ENCODE data around the gene TANGO6. TPM values are rescaled to one million over a fixed set of nuclear protein-coding genes. Genes with fewer than 3 reads are reported as not detected.

TANGO6 gene
- total RNA-seq, 1 experiment from 2014 or later: 18.0 TPM

DNA sequence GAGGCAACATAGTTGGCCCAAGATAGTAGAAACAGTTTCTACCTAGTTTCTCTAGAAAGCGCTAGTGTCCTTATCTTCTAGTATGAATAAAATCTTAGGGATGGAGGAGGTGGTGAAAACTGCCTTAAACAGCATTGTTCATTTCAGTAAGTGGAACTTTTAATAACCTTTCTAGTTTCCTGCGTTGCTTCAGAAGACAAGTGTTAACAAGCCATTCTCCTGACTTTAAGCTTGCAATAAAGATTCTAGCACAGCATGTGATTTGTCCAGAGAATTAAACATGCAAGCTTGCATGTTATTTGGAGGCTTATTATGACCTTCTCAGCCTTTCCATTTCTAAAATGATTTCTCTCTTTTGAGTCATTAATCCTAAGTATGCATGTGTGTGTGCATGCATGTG is 72.3 kb downstream of the TANGO6 start:
- TF ChIP-seq EZH2 (IDR thresholded peaks at IDR 0.05; ENCODE audit: borderline replicate concordance, low read depth, low read length, poor library complexity, severe bottlenecking): no peak
- TF ChIP-seq, protein P1, sequence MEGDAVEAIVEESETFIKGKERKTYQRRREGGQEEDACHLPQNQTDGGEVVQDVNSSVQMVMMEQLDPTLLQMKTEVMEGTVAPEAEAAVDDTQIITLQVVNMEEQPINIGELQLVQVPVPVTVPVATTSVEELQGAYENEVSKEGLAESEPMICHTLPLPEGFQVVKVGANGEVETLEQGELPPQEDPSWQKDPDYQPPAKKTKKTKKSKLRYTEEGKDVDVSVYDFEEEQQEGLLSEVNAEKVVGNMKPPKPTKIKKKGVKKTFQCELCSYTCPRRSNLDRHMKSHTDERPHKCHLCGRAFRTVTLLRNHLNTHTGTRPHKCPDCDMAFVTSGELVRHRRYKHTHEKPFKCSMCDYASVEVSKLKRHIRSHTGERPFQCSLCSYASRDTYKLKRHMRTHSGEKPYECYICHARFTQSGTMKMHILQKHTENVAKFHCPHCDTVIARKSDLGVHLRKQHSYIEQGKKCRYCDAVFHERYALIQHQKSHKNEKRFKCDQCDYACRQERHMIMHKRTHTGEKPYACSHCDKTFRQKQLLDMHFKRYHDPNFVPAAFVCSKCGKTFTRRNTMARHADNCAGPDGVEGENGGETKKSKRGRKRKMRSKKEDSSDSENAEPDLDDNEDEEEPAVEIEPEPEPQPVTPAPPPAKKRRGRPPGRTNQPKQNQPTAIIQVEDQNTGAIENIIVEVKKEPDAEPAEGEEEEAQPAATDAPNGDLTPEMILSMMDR (conservative IDR thresholded peaks at IDR 0.05; ENCODE audit: low read depth, low read length): no peak
- peak overlapping the region; percentile 38 for H3K27ac ChIP-seq (ENCODE audit: low read depth, low read length, poor library complexity, severe bottlenecking)
- intact Hi-C loops (cut with micrococcal nuclease; ENCODE audit: unreplicated experiment): no loop called here
- DNase-seq (ENCODE audit: low spot score): peak; percentile 53
- CTCF ChIA-PET: no interaction called here
- H3K4me1 ChIP-seq (ENCODE audit: insufficient read depth, low read length, poor library complexity, severe bottlenecking): peaks cover 13% of the 10 kb centered on the region
- no TSS peak for BruUV-seq (replicated peaks)
- H3K9me3 ChIP-seq (ENCODE audit: low read depth, low read length, poor library complexity, severe bottlenecking): no peaks in the 10 kb centered on the region
- H3K4me3 ChIP-seq (ENCODE audit: low read depth, low read length, poor library complexity, severe bottlenecking): no peak overlapping the region
- no peaks in the 10 kb centered on the region for H3K36me3 ChIP-seq (ENCODE audit: insufficient read depth, low read length, poor library complexity, severe bottlenecking)
- no peaks in the 10 kb centered on the region for H3K27me3 ChIP-seq (replicated peaks; ENCODE audit: insufficient read depth, low read depth, low read length, poor library complexity)
- POLR2A ChIA-PET (ENCODE audit: low non-redundant PET): no interaction called here

DNA sequence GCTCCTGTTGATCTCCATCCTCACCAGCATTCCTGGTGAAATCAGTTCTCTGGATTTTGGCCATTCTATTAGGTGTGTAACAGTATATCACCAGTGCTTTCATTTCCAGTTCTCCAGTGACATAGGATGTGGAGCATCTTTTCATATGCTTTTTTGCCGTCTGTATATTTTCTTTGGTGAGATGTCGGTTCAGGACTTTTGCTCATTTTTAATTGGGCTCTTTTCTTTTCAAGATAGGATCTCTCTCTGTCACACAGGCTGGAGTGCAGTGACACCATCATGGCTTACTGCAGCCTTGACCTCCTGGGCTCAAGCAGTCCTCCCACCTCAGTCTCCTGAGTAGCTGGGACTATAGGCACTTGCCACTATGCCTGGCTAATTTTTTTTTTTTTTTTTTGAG is 74.2 kb downstream of the TANGO6 start:
- POLR2A ChIA-PET (ENCODE audit: low non-redundant PET): no interaction called here
- CTCF ChIA-PET: no interaction called here
- H3K4me3 ChIP-seq (ENCODE audit: low read depth, low read length, poor library complexity, severe bottlenecking): no peak overlapping the region
- H3K27ac ChIP-seq (ENCODE audit: low read depth, low read length, poor library complexity, severe bottlenecking): no peak overlapping the region
- no peaks in the 10 kb centered on the region for H3K9me3 ChIP-seq (ENCODE audit: low read depth, low read length, poor library complexity, severe bottlenecking)
- peaks cover 11% of the 10 kb centered on the region for H3K4me1 ChIP-seq (ENCODE audit: insufficient read depth, low read length, poor library complexity, severe bottlenecking)
- intact Hi-C loops (cut with micrococcal nuclease; ENCODE audit: unreplicated experiment): no loop called here
- DNase-seq (ENCODE audit: low spot score): no peak
- no peaks in the 10 kb centered on the region for H3K36me3 ChIP-seq (ENCODE audit: insufficient read depth, low read length, poor library complexity, severe bottlenecking)
- no peaks in the 10 kb centered on the region for H3K27me3 ChIP-seq (replicated peaks; ENCODE audit: insufficient read depth, low read depth, low read length, poor library complexity)
- TF ChIP-seq EZH2 (IDR thresholded peaks at IDR 0.05; ENCODE audit: borderline replicate concordance, low read depth, low read length, poor library complexity, severe bottlenecking): no peak
- TF ChIP-seq, protein P1 (conservative IDR thresholded peaks at IDR 0.05; ENCODE audit: low read depth, low read length): no peak
- BruUV-seq (replicated peaks): no TSS peak

DNA sequence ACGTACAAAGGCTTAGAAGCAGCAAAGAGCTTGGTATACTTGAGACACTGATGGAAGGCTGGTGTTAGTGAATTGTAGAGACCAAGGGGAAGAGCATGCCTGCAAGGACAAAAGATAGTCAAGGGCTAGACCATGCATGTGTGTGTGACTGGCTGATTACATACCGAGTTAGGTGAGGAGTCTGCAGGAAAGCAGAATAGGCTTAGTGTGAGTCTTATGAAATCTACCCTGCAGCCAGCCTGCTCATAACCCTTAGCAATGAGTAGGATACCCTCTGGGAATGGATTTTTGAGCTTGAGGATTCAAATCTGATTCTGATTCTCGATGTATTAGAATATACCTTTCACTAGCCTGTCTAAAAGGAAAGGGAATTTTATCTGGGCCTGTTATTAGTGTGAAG is 77.0 kb downstream of the TANGO6 start:
- ChIA-PET POLR2A (ENCODE audit: low non-redundant PET) (no interaction called here), CTCF (no interaction called here)
- no TSS peak for BruUV-seq (replicated peaks)
- Histone ChIP-seq H3K9me3 (ENCODE audit: low read depth, low read length, poor library complexity, severe bottlenecking) (no peaks in the 10 kb centered on the region), H3K27ac (ENCODE audit: low read depth, low read length, poor library complexity, severe bottlenecking) (no peak overlapping the region), H3K27me3 (replicated peaks; ENCODE audit: insufficient read depth, low read depth, low read length, poor library complexity) (no peaks in the 10 kb centered on the region), H3K4me3 (ENCODE audit: low read depth, low read length, poor library complexity, severe bottlenecking) (no peak overlapping the region), H3K4me1 (ENCODE audit: insufficient read depth, low read length, poor library complexity, severe bottlenecking) (peaks cover 8% of the 10 kb centered on the region), H3K36me3 (ENCODE audit: insufficient read depth, low read length, poor library complexity, severe bottlenecking) (no peaks in the 10 kb centered on the region)
- intact Hi-C loops (cut with micrococcal nuclease; ENCODE audit: unreplicated experiment): no loop called here
- no peak for TF ChIP-seq EZH2 (IDR thresholded peaks at IDR 0.05; ENCODE audit: borderline replicate concordance, low read depth, low read length, poor library complexity, severe bottlenecking)
- TF ChIP-seq, protein P1 (conservative IDR thresholded peaks at IDR 0.05; ENCODE audit: low read depth, low read length): no peak
- DNase-seq (ENCODE audit: low spot score): no peak
